CD4-positive, CD25-positive, alpha-beta regulatory T cell (primary cell): Measurements from ENCODE around the gene TC2N. TPM values are rescaled to one million over a fixed set of nuclear protein-coding genes. Genes with fewer than 3 reads are reported as not detected.
A peak's percentile ranks its signal among the peaks of the same experiment; 100 is the strongest.

Experiments used
- ATAC-seq, 2 donors: fragments of 150-1000 bp; cut with Tn5 transposase; one replicate each; pipeline ENCODE4 v1.10.0; 2021; ENCODE audit warnings: low read depth in 2 of 2, moderate number of reproducible peaks in 2 of 2, moderate library complexity in 1 of 2
- DNase-seq, 3 donors: peaks; one replicate each; pipeline versions ENCODE4 v3.0.0 to v3.0.0-alpha.2; 2012 to 2022; ENCODE audit warnings: mixed read lengths in 1 of 3
- H3K27ac ChIP-seq: one replicate; pipeline ENCODE4 v1.7.0; 2013; ENCODE audit warnings: mild to moderate bottlenecking, low read length; ENCODE audit not compliant: insufficient read depth, poor library complexity, severe bottlenecking
- H3K27me3 ChIP-seq: one replicate; pipeline ENCODE4 v1.7.0; 2013; ENCODE audit warnings: low read length; ENCODE audit not compliant: control insufficient read depth, insufficient read depth
- H3K36me3 ChIP-seq: one replicate; pipeline ENCODE4 v1.7.0; 2013; ENCODE audit warnings: mild to moderate bottlenecking, low read length, moderate library complexity; ENCODE audit not compliant: control insufficient read depth, insufficient read depth
- H3K4me1 ChIP-seq: 2 replicates; pipeline ENCODE4 v1.7.0; 2013; ENCODE audit warnings: mild to moderate bottlenecking, low read length; ENCODE audit not compliant: insufficient read depth, control insufficient read depth, poor library complexity, severe bottlenecking
- H3K4me3 ChIP-seq: one replicate; pipeline ENCODE4 v1.7.0; 2013; ENCODE audit warnings: low read depth, mild to moderate bottlenecking, low read length, moderate library complexity
- H3K9me3 ChIP-seq, 2 experiments: 1 replicate in 1 of 2; 2 replicates in 1 of 2; pipeline ENCODE4 v1.7.0; 2013; ENCODE audit warnings: low read length in 2 of 2, mild to moderate bottlenecking in 1 of 2, moderate library complexity in 1 of 2; ENCODE audit not compliant: control insufficient read depth in 2 of 2
- H3K27ac Mint-ChIP-seq, 3 donors: one replicate each; pipeline ENCODE4 v1.8.0; 2020 to 2022; ENCODE audit warnings: mild to moderate bottlenecking in 3 of 3, mixed read lengths in 3 of 3, moderate library complexity in 2 of 3
- H3K27me3 Mint-ChIP-seq: one replicate; pipeline ENCODE4 v1.8.0; 2022; ENCODE audit warnings: mild to moderate bottlenecking, mixed read lengths
- H3K36me3 Mint-ChIP-seq: one replicate; pipeline ENCODE4 v1.8.0; 2020; ENCODE audit warnings: mixed read lengths
- H3K4me1 Mint-ChIP-seq, 4 donors: one replicate each; pipeline ENCODE4 v1.8.0; 2020 to 2022; ENCODE audit warnings: mixed read lengths in 4 of 4, mild to moderate bottlenecking in 1 of 4
- H3K4me3 Mint-ChIP-seq, 4 donors: one replicate each; pipeline ENCODE4 v1.8.0; 2020 to 2022; ENCODE audit warnings: mild to moderate bottlenecking in 4 of 4, mixed read lengths in 4 of 4, moderate library complexity in 3 of 4
- H3K9me3 Mint-ChIP-seq, 7 donors: one replicate each; pipeline ENCODE4 v1.8.0; 2020 to 2022; ENCODE audit warnings: mixed read lengths in 7 of 7, mild to moderate bottlenecking in 3 of 7, moderate library complexity in 2 of 7
- polyA plus RNA-seq, 4 donors: library from polyadenylated mRNA; unstranded; fragments of 300-500 nt; fragmentation: Illumina TruSeq; gene quantifications; one replicate each; pipeline ENCODE4 v1.2.3, GENCODE V29; 2021
- total RNA-seq: library from RNA; stranded (reverse); gene quantifications from one replicate; pipeline ENCODE4 v1.2.3, GENCODE V29; 2022

TC2N gene
- total RNA-seq (138 TPM), polyA plus RNA-seq (100 to 1,000 TPM in 1 of 4 donors, 10 to 100 TPM in 3; 68.8 to 113 (median 93.1) TPM)

DNA sequence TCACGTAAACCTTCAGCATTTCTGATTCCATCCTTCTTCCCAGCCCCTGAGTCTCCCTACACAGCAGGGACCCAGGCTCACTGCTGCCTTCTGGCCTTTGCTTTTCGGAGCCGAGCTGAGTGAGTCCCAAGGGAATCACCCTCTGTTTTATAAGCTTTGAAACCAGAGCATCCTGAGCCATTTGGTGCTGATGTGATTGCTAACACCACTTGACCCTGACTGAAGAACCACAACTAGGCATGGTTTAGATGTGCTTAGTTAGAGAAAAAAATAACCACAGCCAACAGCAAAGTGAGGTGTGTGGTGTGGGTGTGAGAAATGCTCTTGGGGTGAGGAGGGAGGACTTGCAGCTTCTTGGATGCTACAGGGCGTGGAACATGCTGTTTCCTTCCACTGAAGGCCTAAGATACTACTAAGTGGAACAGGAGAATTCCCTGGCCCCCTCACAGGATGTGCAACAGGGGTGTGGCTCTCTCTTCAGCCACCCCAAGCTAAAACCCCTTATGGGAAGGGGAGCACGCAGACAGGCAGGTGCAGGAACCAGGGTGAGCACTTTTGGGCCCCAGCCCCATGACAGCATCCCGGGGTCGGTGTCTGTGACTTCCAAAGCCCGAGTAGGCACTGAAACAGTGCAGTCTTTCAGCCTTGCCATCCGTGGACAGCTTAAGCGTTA lies at the start of gene TC2N:
Gene TC2N (minus strand): TSS at position 221 of the 673 bp plus-strand sequence. CDS start 53,767 bp downstream, outside the sequence.
- Histone ChIP-seq H3K36me3 (peaks cover 2% of the 10 kb centered on the region), H3K4me1 (peaks cover 92% of the 10 kb centered on the region), H3K27ac (peak within 1 kb of the TSS; percentile 92), H3K4me3 (peak within 1 kb of the TSS; percentile 91), H3K9me3 (no peaks in the 10 kb centered on the region), H3K27me3 (no peaks in the 10 kb centered on the region)
- peaks cover 23% of the 10 kb centered on the region for H3K36me3 Mint-ChIP-seq
- H3K4me1 Mint-ChIP-seq = peaks cover 30 to 93% (median 65%) of the 10 kb centered on the region in 4 donors
- H3K9me3 Mint-ChIP-seq = no peaks in the 10 kb centered on the region
- DNase-seq = peak in 2 of 3 donors; percentile 39 to 77
- H3K27me3 Mint-ChIP-seq = no peaks in the 10 kb centered on the region
- peak within 1 kb of the TSS; percentile 88 to 94 (median 94) for H3K4me3 Mint-ChIP-seq
- peak; percentile 18 to 21 for ATAC-seq
- peak within 1 kb of the TSS; percentile 97 to 100 (median 98) for H3K27ac Mint-ChIP-seq

DNA sequence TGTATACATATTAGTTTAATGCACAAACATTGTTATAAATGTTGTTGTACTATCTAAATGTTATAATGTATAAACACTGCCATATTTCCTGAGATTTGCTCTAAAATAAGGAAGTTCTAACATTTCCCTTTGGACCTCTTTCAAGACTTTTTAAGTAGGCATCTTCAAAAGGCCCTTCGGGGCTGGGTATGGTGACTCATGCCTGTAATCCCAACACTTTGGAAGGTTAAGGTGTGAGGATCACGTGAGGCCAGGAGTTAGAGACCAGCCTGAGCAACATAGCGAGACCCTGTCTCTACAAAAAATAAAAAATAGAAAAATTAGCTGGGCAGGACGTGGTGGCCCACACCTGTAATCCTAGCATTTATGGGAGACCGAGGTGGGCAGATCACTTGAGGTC lies 44.7 kb upstream of the TC2N start:
- ATAC-seq = no peak
- Mint-ChIP-seq H3K27ac (no peak overlapping the region), H3K4me1 (peaks cover 10 to 17% (median 12%) of the 10 kb centered on the region in 4 donors), H3K4me3 (no peak overlapping the region), H3K9me3 (peaks cover 0 to 5% (median 0%) of the 10 kb centered on the region in 7 donors), H3K27me3 (peaks cover 4% of the 10 kb centered on the region), H3K36me3 (peaks cover 2% of the 10 kb centered on the region)
- Histone ChIP-seq H3K27me3 (no peaks in the 10 kb centered on the region), H3K36me3 (no peaks in the 10 kb centered on the region), H3K27ac (no peak overlapping the region), H3K4me1 (peaks cover 6% of the 10 kb centered on the region), H3K4me3 (no peak overlapping the region), H3K9me3 (no peaks in the 10 kb centered on the region)
- no peak for DNase-seq

DNA sequence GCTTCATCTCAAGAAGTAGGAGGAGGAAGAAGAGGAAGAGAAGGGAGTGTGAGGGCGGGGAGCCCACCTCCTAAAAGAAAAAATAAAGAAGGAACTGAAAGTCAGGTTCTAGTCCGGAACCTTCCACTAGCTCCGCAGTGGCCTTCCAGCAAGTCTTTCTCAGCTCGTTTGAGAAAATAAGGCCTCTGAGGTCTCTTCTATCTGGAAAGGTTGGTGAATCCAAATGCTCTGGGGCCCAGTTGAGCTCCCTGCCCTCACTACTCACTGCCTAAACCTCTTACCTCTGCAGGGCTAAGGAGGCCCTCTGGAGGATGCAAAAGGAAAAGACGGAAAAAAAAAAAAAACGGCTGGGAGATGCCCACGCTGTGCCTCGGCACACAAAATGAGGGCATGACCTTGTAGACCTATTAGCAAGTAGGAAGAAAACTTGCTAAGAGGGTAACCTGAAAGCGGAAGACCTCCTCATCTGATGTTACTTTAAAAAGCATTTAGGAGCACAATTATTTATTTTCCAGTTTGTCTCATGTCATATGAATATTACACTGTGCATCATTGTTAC lies 44.2 kb upstream of the TC2N start:
- Histone ChIP-seq H3K4me1 (peaks cover 6% of the 10 kb centered on the region), H3K36me3 (no peaks in the 10 kb centered on the region), H3K27ac (no peak overlapping the region), H3K4me3 (no peak overlapping the region), H3K27me3 (no peaks in the 10 kb centered on the region), H3K9me3 (no peaks in the 10 kb centered on the region)
- Mint-ChIP-seq H3K27me3 (peaks cover 4% of the 10 kb centered on the region), H3K9me3 (peaks cover 0 to 5% (median 0%) of the 10 kb centered on the region in 7 donors), H3K4me3 (no peak overlapping the region), H3K4me1 (peaks cover 10 to 17% (median 12%) of the 10 kb centered on the region in 4 donors), H3K36me3 (peaks cover 2% of the 10 kb centered on the region), H3K27ac (peak overlapping the region in 1 of 3 donors; percentile 42)
- peak; percentile 74 to 89 for ATAC-seq
- DNase-seq = peak; percentile 5 to 75 (median 57)

DNA sequence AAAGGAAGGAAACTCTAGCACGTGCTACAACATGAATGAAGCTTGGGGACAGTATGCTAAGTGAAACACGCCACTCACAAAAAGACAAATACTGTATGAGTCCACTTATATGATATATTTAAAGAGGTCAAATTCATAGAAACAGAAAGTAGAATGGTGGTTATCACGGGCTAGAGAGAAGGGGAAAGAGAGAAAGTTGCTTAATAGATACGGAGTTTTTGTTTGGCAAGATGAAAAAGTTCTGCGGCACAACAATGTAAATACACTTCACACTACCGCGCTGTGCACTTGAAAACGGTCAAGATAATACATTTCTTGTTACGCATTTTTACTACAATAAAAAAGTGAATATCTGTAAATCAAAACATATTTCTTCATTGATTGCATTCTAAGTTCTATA lies 42.9 kb upstream of the TC2N start:
- Histone ChIP-seq H3K36me3 (no peaks in the 10 kb centered on the region), H3K4me3 (no peak overlapping the region), H3K4me1 (peaks cover 6% of the 10 kb centered on the region), H3K9me3 (no peaks in the 10 kb centered on the region), H3K27ac (no peak overlapping the region), H3K27me3 (no peaks in the 10 kb centered on the region)
- Mint-ChIP-seq H3K36me3 (no peaks in the 10 kb centered on the region), H3K9me3 (peaks cover 0 to 5% (median 0%) of the 10 kb centered on the region in 7 donors), H3K27ac (peak overlapping the region in 1 of 3 donors; percentile 40), H3K4me1 (peaks cover 10 to 17% (median 12%) of the 10 kb centered on the region in 4 donors), H3K4me3 (no peak overlapping the region), H3K27me3 (peaks cover 4% of the 10 kb centered on the region)
- ATAC-seq (no peak), DNase-seq (no peak)

DNA sequence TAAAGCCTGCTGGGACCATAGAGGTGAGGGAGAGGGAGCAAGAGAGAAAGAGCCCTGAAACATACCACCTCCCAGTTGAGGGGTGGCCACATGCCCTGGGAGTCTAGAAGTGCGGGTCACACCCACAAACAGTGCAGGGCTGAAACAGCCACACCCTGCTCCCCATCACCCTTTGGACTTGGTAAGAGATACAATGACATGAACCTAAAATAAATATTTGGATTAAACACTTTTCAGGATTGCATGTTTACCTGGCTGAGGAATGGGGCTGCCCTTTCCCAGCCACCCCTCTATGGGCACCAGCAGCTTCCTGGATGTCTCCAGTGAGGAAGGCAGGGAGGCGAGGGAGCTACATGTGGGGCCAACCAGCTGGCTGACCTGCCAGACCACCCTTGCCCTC lies 39.0 kb upstream of the TC2N start:
- no peak for ATAC-seq
- no peak overlapping the region for H3K4me3 Mint-ChIP-seq

DNA sequence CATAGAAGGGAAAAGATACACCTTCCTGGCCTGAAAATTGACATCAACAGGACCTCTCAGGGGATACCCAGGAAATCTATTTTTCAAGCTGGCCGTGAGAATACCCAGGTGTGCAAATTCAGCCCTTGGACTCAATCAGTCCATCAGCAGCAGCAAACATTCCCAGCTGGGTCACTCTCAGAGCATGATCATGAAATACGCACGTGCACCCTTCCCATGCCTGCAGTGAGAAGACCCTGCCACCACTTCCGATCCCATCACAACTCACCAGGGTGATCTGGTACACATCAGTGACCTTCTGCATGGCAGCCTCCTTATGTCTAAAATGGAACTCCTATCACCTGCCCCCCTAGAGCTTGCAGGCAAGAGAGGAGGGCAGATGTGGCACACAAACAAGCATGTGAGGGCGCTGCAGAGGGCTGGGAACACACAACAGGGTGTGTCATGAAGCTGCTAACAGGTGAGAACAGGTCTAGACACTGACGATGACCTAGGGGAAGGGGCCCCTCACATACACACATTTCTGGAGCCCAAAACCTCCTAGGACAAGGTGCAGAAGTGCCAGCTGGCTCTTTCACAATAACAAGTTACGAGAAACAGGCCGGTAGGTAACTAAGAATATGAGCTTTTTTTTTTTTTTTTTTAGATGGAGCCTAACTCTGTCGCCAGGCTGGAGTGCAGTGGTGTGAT lies 37.8 kb upstream of the TC2N start:
- Mint-ChIP-seq H3K4me3 (no peak overlapping the region), H3K4me1 (peaks cover 5 to 8% (median 5%) of the 10 kb centered on the region in 4 donors), H3K27me3 (peaks cover 4% of the 10 kb centered on the region), H3K36me3 (no peaks in the 10 kb centered on the region), H3K9me3 (peaks cover 0 to 3% (median 0%) of the 10 kb centered on the region in 7 donors), H3K27ac (no peak overlapping the region)
- DNase-seq (no peak), ATAC-seq (no peak)
- H3K36me3 ChIP-seq = no peaks in the 10 kb centered on the region
- no peaks in the 10 kb centered on the region for H3K4me1 ChIP-seq
- H3K4me3 ChIP-seq = no peak overlapping the region
- no peaks in the 10 kb centered on the region for H3K27me3 ChIP-seq
- no peaks in the 10 kb centered on the region for H3K9me3 ChIP-seq
- no peak overlapping the region for H3K27ac ChIP-seq

More for the DNA sequence above, 39.0 kb upstream of the TC2N start:
- no peak for DNase-seq
- H3K36me3 ChIP-seq = no peaks in the 10 kb centered on the region
- peaks cover under 1% of the 10 kb centered on the region for H3K4me1 ChIP-seq
- H3K4me1 Mint-ChIP-seq = peaks cover 6 to 11% (median 8%) of the 10 kb centered on the region in 4 donors
- H3K9me3 Mint-ChIP-seq = peaks cover 0 to 5% (median 0%) of the 10 kb centered on the region in 7 donors
- no peak overlapping the region for H3K27ac ChIP-seq
- no peaks in the 10 kb centered on the region for H3K27me3 ChIP-seq
- H3K27me3 Mint-ChIP-seq = peaks cover 4% of the 10 kb centered on the region
- H3K4me3 ChIP-seq = no peak overlapping the region
- H3K9me3 ChIP-seq = no peaks in the 10 kb centered on the region
- H3K27ac Mint-ChIP-seq = no peak overlapping the region
- H3K36me3 Mint-ChIP-seq = no peaks in the 10 kb centered on the region

DNA sequence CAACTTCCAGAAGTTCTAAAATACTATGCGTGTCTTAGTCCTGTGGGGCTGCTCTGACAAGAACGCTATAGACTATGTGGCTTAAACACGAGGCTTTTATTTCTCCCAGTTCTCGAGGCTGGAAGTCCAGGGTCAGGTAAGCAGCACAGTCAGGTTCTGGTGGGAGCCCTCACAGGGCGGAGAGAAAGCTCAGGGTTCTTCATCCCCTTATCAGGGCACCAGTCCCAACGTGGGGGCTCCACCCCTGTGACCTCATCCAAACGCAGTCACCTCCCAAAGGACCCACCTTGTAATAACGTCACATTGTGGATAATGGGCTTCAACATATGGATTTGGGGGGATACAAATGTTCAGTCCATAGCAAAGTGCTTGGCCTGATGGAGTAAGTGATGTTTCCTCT lies 37.1 kb upstream of the TC2N start:
- ATAC-seq (no peak), DNase-seq (no peak)
- Mint-ChIP-seq H3K4me1 (peaks cover 5 to 8% (median 5%) of the 10 kb centered on the region in 4 donors), H3K36me3 (no peaks in the 10 kb centered on the region), H3K27me3 (peaks cover 4% of the 10 kb centered on the region), H3K27ac (no peak overlapping the region), H3K9me3 (peaks cover 0 to 3% (median 0%) of the 10 kb centered on the region in 7 donors), H3K4me3 (no peak overlapping the region)
- Histone ChIP-seq H3K27ac (no peak overlapping the region), H3K27me3 (no peaks in the 10 kb centered on the region), H3K36me3 (no peaks in the 10 kb centered on the region), H3K9me3 (no peaks in the 10 kb centered on the region), H3K4me1 (no peaks in the 10 kb centered on the region), H3K4me3 (no peak overlapping the region)
